Left lung (tissue), 10 donors: Measurements from ENCODE around the gene OTUD7B. TPM values are rescaled to one million over a fixed set of nuclear protein-coding genes. Genes with fewer than 3 reads are reported as not detected.
A peak's percentile ranks its signal among the peaks of the same experiment; 100 is the strongest.

Experiments used
- ATAC-seq: fragments of 200-7000 bp; cut with Tn5 transposase; one replicate; pipeline ENCODE4 v1.9.1; 2020; ENCODE audit warnings: moderate library complexity
- DNase-seq, 4 donors: peaks; one replicate each; pipeline ENCODE4 v3.0.0-alpha.2; 2013 to 2020
- H3K27ac ChIP-seq, 2 donors: fragments of 200-600 bp; sonication (generic) in 1 of 2; one replicate each; pipeline versions ENCODE4 v1.5.0 to v1.8.0; 2020 to 2021
- H3K27me3 ChIP-seq, 2 donors: fragments of 200-600 bp; sonication (generic) in 1 of 2; one replicate each; pipeline versions ENCODE4 v1.5.0 to v1.8.0; 2020 to 2021
- H3K36me3 ChIP-seq, 2 donors: fragments of 200-600 bp; sonication (generic) in 1 of 2; one replicate each; pipeline versions ENCODE4 v1.5.0 to v1.8.0; 2020 to 2021
- H3K4me1 ChIP-seq, 2 donors: fragments of 200-600 bp; one replicate each; pipeline ENCODE4 v1.8.0; 2021
- H3K4me3 ChIP-seq, 2 donors: fragments of 200-600 bp; sonication (generic) in 1 of 2; one replicate each; pipeline versions ENCODE4 v1.5.0 to v1.8.0; 2020 to 2021; ENCODE audit warnings: mild to moderate bottlenecking in 1 of 2
- H3K9me3 ChIP-seq, 2 donors: fragments of 200-600 bp; sonication (generic) in 1 of 2; one replicate each; pipeline versions ENCODE4 v1.5.0 to v1.8.0; 2020 to 2021
- intact Hi-C, 2 donors: fragments of 100-400 bp; cut with DNase I; formaldehyde crosslinking; loops; one replicate each; pipeline versions ENCODE4 v1.11.2 to v1.14.2; 2022
- polyA plus RNA-seq, 6 donors: library from polyadenylated mRNA; unstranded; fragments of 120-200 nt; gene quantifications; one replicate each; pipeline ENCODE4 v1.2.1, GENCODE V29; 2013; ENCODE audit not compliant: insufficient read length in 6 of 6
- total RNA-seq, 2 donors: library from RNA; stranded (reverse); fragmentation: NEBNext Ultra II Directional; extraction: Animal tissue kit (Norgen Biotek cat#: 25700); gene quantifications; one replicate each; pipeline ENCODE4 v1.2.1, GENCODE V29; 2021
- TF ChIP-seq, protein P1 (sequence below), 2 donors: fragments of 200-600 bp; sonication (generic) in 1 of 2; IDR thresholded peaks; one replicate each; pipeline versions ENCODE4 v1.5.0 to v1.8.0; 2021; ENCODE audit warnings: antibody characterized with exemption in 2 of 2
- donor health status: DM: no; HTN: yes; CAD: no.
- donor health status: DM: no; HTN: no; CAD: no.

OTUD7B gene
- total and polyA plus RNA-seq, 8 donors: 18.9 to 31.7 (median 20.4) TPM

DNA sequence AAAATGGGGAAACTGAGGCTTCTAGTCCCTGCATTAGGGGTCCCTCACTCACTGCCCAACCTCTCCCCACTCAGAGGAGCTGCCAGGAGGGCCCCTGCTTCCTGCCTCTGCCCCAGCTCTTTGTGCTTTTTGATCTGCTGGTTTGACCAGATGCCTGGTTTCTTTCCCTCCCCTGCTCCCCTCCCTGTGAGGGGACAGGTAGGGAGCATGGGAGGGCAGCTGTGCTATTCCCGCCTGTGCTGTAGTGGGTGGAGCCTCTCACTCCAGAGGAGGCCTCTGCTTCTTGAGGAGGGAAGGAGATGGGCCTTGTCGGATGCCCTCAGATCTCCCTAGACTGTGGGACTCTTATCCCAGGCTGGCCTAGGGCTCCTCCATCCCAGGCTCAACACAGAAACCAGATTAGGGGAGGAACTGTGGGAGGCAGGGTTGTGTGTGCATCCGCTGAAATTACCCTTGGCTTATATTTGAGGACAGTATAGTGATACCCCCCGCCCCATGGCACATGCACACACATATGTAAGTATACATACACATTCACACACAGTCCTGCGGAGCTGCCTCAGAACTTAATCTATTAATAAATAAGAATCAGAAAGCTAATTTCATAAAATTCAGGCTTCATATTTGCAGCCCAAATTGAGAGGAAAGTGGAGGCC lies 106.6 kb downstream of the OTUD7B start:
- TF ChIP-seq, protein P1, sequence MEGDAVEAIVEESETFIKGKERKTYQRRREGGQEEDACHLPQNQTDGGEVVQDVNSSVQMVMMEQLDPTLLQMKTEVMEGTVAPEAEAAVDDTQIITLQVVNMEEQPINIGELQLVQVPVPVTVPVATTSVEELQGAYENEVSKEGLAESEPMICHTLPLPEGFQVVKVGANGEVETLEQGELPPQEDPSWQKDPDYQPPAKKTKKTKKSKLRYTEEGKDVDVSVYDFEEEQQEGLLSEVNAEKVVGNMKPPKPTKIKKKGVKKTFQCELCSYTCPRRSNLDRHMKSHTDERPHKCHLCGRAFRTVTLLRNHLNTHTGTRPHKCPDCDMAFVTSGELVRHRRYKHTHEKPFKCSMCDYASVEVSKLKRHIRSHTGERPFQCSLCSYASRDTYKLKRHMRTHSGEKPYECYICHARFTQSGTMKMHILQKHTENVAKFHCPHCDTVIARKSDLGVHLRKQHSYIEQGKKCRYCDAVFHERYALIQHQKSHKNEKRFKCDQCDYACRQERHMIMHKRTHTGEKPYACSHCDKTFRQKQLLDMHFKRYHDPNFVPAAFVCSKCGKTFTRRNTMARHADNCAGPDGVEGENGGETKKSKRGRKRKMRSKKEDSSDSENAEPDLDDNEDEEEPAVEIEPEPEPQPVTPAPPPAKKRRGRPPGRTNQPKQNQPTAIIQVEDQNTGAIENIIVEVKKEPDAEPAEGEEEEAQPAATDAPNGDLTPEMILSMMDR (IDR thresholded peaks at IDR 0.05): no peak
- H3K27ac ChIP-seq: no peak overlapping the region

DNA sequence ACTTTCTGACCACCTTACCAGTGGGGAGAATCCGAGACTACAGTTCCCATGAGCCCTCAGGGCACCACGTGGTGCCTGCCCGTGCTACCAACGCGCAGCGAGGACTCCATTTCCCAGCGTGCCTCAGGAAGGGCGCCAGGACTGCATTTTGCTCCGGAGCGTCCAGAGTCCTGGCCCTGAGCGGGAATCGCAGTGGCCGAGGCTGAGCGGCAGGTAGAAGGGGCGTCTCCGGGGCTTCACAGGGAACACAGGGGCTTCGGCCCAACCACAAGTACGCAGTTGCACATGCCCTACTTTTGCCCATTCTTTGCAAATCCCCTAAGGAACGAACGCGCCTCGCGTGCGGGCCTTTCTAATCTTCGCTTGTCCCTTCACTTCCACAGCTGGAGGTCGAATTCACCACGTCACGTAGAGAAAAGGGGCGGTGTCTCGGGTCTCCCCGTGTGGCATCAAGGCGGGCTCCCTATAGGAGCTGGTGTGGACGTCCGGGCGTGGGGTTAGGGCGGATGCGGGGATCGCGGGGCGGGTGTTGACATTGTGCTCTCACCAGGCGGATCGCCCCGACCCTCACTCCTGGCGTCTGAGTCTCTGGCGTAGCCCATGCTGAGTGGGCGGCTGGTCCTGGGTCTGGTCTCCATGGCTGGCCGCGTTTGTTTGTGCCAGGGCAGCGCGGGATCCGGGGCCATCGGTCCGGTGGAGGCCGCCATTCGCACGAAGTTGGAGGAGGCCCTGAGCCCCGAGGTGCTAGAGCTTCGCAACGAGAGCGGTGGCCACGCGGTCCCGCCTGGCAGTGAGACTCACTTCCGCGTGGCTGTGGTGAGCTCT lies 110.9 kb downstream of the OTUD7B start, which contains the start of gene BOLA1:
TSS of gene BOLA1 (plus strand) at position 109 of the 825 bp plus-strand sequence. CDS start at position 601, 492 bp downstream.
- Histone ChIP-seq H3K36me3 (no peaks in the 10 kb centered on the region), H3K9me3 (no peaks in the 10 kb centered on the region), H3K4me1 (peaks cover 0 to 15% of the 10 kb centered on the region in 2 donors), H3K27ac (peak within 1 kb of the TSS; percentile 86 to 90), H3K4me3 (peak within 1 kb of the TSS; percentile 59 to 64), H3K27me3 (no peaks in the 10 kb centered on the region)
- DNase-seq (peak; percentile 91 to 98 (median 94)), ATAC-seq (peak; percentile 100)
- TF ChIP-seq, protein P1 (IDR thresholded peaks at IDR 0.05): no peak
- intact Hi-C loops: no loop called here

More for the DNA sequence above, 106.6 kb downstream of the OTUD7B start:
- H3K36me3 ChIP-seq: no peaks in the 10 kb centered on the region
- no peaks in the 10 kb centered on the region for H3K9me3 ChIP-seq
- H3K4me3 ChIP-seq: no peak overlapping the region
- H3K27me3 ChIP-seq: no peaks in the 10 kb centered on the region
- DNase-seq (no peak), ATAC-seq (no peak)
- peaks cover 0 to 15% of the 10 kb centered on the region in 2 donors for H3K4me1 ChIP-seq
- intact Hi-C loops: no loop called here

DNA sequence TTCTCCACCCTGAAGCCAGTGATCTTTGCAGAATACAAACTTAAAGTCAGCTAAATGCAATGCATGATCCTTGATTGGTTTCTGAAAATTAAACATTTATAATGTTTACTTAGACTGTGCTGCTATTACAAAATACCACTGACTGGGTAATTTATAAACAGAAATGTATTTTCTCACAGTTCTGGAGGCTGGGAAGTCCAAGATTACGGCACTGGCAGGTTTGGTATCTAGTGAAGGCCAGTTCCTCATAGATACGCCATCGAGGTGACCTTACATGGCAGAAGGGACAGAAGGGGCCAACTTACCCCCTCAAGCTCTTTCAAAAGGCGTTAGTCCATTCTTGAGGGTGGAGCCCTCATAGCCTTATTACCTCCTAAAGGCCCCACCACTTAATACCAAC lies 114.0 kb downstream of the OTUD7B start:
- no peak overlapping the region for H3K27ac ChIP-seq
- no peak for ATAC-seq
- no peak for DNase-seq
- H3K36me3 ChIP-seq: no peaks in the 10 kb centered on the region
- no peaks in the 10 kb centered on the region for H3K9me3 ChIP-seq
- TF ChIP-seq, protein P1 (IDR thresholded peaks at IDR 0.05): no peak
- peaks cover 0 to 15% of the 10 kb centered on the region in 2 donors for H3K4me1 ChIP-seq
- H3K27me3 ChIP-seq: no peaks in the 10 kb centered on the region
- H3K4me3 ChIP-seq: no peak overlapping the region
- intact Hi-C loops: no loop called here

DNA sequence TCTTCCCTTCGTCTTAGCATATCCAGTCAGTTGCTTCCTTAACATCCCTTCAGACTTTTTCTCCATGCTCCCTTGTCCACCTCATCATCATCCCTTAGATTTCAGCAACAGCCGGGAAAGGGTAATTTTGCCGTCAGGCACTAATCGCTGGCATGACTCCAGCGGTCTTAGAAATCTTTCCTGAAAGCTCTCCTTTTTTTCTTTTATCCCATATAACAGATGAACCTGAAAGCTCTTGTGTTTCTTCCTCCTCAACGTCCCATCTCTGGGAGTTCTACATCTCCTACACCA lies 121.6 kb downstream of the OTUD7B start:
- ATAC-seq (no peak), DNase-seq (peak in 1 of 4 donors; percentile 68)
- H3K4me1 ChIP-seq: peaks cover 4 to 22% of the 10 kb centered on the region in 2 donors
- TF ChIP-seq, protein P1 (IDR thresholded peaks at IDR 0.05): no peak
- intact Hi-C loops: no loop called here
- H3K27ac ChIP-seq: peak overlapping the region; percentile 97 to 100
- H3K9me3 ChIP-seq: no peaks in the 10 kb centered on the region
- no peaks in the 10 kb centered on the region for H3K36me3 ChIP-seq
- H3K4me3 ChIP-seq: peak overlapping the region; percentile 56 to 61
- H3K27me3 ChIP-seq: no peaks in the 10 kb centered on the region
